Endothelial cell of umbilical vein (primary cell): ENCODE results near the gene SFMBT2.

Experiments
- EZH2 ChIP-seq: IDR thresholded peaks from 2 replicates; pipeline ENCODE4 v1.6.1; 2012; ENCODE audit warnings: borderline replicate concordance, low read depth, mild to moderate bottlenecking, moderate library complexity, low read length, inconsistent platforms; ENCODE audit not compliant: severe bottlenecking
- FOS ChIP-seq: IDR thresholded peaks from 2 replicates; pipeline ENCODE4 v1.6.1; 2011; ENCODE audit warnings: mild to moderate bottlenecking, low read length, moderate library complexity, borderline replicate concordance; ENCODE audit not compliant: insufficient read depth
- GATA2 ChIP-seq: IDR thresholded peaks from 2 replicates; pipeline ENCODE4 v1.7.0; 2011; ENCODE audit warnings: low read depth, mild to moderate bottlenecking, moderate library complexity, mixed read lengths, low read length; ENCODE audit not compliant: insufficient read length, insufficient read depth
- JUN ChIP-seq: IDR thresholded peaks from 2 replicates; pipeline ENCODE4 v1.6.1; 2011; ENCODE audit warnings: borderline replicate concordance, low read depth; ENCODE audit not compliant: insufficient read length, insufficient read depth
- MAX ChIP-seq: IDR thresholded peaks from 2 replicates; pipeline ENCODE4 v1.6.1; 2011; ENCODE audit not compliant: insufficient read depth, insufficient read length
- MYC ChIP-seq: IDR thresholded peaks from one replicate; pipeline ENCODE4 v1.6.1; 2011; ENCODE audit warnings: mild to moderate bottlenecking, low read depth, low read length
- POLR2A ChIP-seq: IDR thresholded peaks from 2 replicates; pipeline ENCODE4 v1.6.1; 2012; ENCODE audit warnings: low read depth, mild to moderate bottlenecking, control low read depth, low read length
- POLR2AphosphoS5 ChIP-seq: IDR thresholded peaks from 2 replicates; pipeline ENCODE4 v1.6.1; 2012; ENCODE audit warnings: low read depth, mild to moderate bottlenecking, control low read depth, low read length, moderate library complexity; ENCODE audit not compliant: insufficient read depth
- TF ChIP-seq, protein P1 (sequence below), 2 donors: IDR thresholded peaks; 1 replicate in 1 of 2; 2 replicates in 1 of 2; pipeline ENCODE4 v1.5.1; 2011; ENCODE audit warnings: low read length in 2 of 2, mild to moderate bottlenecking in 2 of 2, moderate library complexity in 2 of 2, control low read depth in 1 of 2, inconsistent platforms in 1 of 2, low read depth in 1 of 2; ENCODE audit not compliant: insufficient read depth in 1 of 2; ENCODE audit errors: extremely low read depth in 1 of 2

DNA sequence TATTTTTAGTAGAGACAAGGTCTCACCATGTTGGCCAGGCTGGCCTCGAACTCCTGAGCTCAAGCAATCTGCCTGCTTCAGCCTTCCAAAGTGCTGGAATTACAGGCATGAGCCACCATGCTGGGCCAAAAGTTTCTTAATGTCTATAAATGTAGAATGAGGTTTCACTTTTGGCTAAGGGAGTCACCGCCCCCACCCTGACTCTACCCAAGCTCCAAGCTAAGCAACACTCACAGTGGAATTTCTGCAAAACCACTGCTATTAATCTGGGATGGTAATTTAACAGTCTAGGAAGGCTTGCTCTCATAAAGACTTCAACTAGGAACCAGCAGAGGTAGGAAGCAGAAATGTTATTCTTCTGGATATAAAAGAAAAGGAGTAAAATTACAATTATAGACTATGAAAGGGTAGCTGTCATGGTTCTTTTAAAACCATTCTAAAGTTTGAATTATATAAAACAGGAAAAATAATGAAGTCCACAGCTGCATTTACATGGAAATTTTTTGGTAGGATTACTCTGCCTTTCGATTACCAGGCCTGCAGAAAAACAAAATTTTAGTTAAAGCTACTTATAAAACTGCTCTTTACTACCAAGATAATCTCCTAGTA is 211.6 kb downstream of the SFMBT2 start:
- TF ChIP-seq, protein P1, sequence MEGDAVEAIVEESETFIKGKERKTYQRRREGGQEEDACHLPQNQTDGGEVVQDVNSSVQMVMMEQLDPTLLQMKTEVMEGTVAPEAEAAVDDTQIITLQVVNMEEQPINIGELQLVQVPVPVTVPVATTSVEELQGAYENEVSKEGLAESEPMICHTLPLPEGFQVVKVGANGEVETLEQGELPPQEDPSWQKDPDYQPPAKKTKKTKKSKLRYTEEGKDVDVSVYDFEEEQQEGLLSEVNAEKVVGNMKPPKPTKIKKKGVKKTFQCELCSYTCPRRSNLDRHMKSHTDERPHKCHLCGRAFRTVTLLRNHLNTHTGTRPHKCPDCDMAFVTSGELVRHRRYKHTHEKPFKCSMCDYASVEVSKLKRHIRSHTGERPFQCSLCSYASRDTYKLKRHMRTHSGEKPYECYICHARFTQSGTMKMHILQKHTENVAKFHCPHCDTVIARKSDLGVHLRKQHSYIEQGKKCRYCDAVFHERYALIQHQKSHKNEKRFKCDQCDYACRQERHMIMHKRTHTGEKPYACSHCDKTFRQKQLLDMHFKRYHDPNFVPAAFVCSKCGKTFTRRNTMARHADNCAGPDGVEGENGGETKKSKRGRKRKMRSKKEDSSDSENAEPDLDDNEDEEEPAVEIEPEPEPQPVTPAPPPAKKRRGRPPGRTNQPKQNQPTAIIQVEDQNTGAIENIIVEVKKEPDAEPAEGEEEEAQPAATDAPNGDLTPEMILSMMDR (IDR thresholded peaks at IDR 0.05; ENCODE audit: extremely low read depth in 1 of 2, insufficient read depth in 1 of 2, low read depth in 1 of 2, low read length in 2 of 2), result no peak
- TF ChIP-seq EZH2 (no peak), MYC (no peak), POLR2AphosphoS5 (no peak), MAX (no peak), POLR2A (no peak), JUN (no peak), FOS (no peak), GATA2 (no peak)
